K562 (cell line): Measurements from ENCODE around the gene HLA-DMB. TPM values are rescaled to one million over a fixed set of nuclear protein-coding genes. Genes with fewer than 3 reads are reported as not detected.

Experiments
- ATAC-seq: fragments of 200-7000 bp; cut with Tn5 transposase; 3 replicates; pipeline ENCODE4 v1.9.1; 2020; ENCODE audit warnings: moderate library complexity
- BruUV-seq: library from RNA; stranded (reverse); fragments of 400-500 nt; replicated peaks from 2 replicates; lab custom pipeline; 2021; lab: Mats Ljungman, UMichigan
- CTCF ChIA-PET: fragments of 300-600 bp; formaldehyde crosslinking; extraction: SDS; loops from one replicate; lab custom pipeline; 2021; ENCODE audit warnings: low intra/inter-chr PET ratio; lab: Yijun Ruan, JAX
- POLR2A ChIA-PET: fragments of 300-600, 350-650 bp; sonication (Branson Sonifier 250); formaldehyde crosslinking; extraction: SDS; loops from one replicate; lab custom pipeline; 2021; ENCODE audit warnings: antibody characterized with exemption, inconsistent platforms; lab: Yijun Ruan, JAX
- DNase-seq, 4 experiments: peaks; one replicate each; pipeline versions ENCODE4 v3.0.0 to v3.0.0-alpha.2; 2011 to 2018; ENCODE audit warnings: low spot score in 3 of 4, mixed read lengths in 3 of 4; ENCODE audit errors: extremely low read depth in 1 of 4
- FAIRE-seq: peaks from 2 replicates; lab custom pipeline; 2011; peaks lifted over from hg19 to GRCh38; lab: Jason Lieb, UNC
- H2AFZ ChIP-seq: 2 replicates; pipeline ENCODE4 v1.6.0; 2011; ENCODE audit warnings: low read depth, low read length, control low read depth, inconsistent platforms
- H3K27ac ChIP-seq: fragments of 200-600 bp; 3 replicates; pipeline ENCODE4 v1.8.0; 2011; ENCODE audit warnings: low read depth, mild to moderate bottlenecking, control low read depth, inconsistent platforms, low read length, moderate library complexity, mixed read lengths; ENCODE audit errors: extremely low read depth
- H3K27me3 ChIP-seq, 2 experiments: fragments of 300-600 bp in 1 of 2; 2 replicates in 1 of 2; 3 replicates in 1 of 2; pipeline versions ENCODE4 v1.6.0 to v1.8.0; 2011; ENCODE audit warnings: inconsistent platforms in 2 of 2, low read length in 2 of 2, mild to moderate bottlenecking in 1 of 2, mixed read lengths in 1 of 2, moderate library complexity in 1 of 2; ENCODE audit not compliant: control insufficient read depth in 2 of 2, insufficient read depth in 2 of 2
- H3K36me3 ChIP-seq: fragments of 300-600 bp; 3 replicates; pipeline ENCODE4 v1.8.0; 2011; ENCODE audit warnings: mild to moderate bottlenecking, low read length, inconsistent platforms; ENCODE audit not compliant: control insufficient read depth, insufficient read depth
- H3K4me1 ChIP-seq, 2 experiments: fragments of 200-600 bp in 1 of 2; replicated peaks in 1 of 2; 2 replicates in 1 of 2; 3 replicates in 1 of 2; pipeline versions ENCODE4 v1.5.1 to v1.8.0; 2011; ENCODE audit warnings: inconsistent platforms in 2 of 2, low read length in 2 of 2, mild to moderate bottlenecking in 1 of 2, mixed read lengths in 1 of 2, moderate library complexity in 1 of 2; ENCODE audit not compliant: control insufficient read depth in 2 of 2, insufficient read depth in 2 of 2
- H3K4me2 ChIP-seq: 2 replicates; pipeline ENCODE4 v1.6.1; 2011; ENCODE audit warnings: low read length, control low read depth, inconsistent platforms, mixed read lengths; ENCODE audit not compliant: insufficient read depth
- H3K4me3 ChIP-seq: fragments of 200-600 bp; sonication (generic), shearing (Covaris generic); 2 replicates; pipeline ENCODE4 v1.5.1; 2016; ENCODE audit warnings: control low read depth, inconsistent platforms
- H3K79me2 ChIP-seq: fragments of 200-600 bp; 3 replicates; pipeline ENCODE4 v1.8.0; 2011; ENCODE audit warnings: low read length, inconsistent platforms; ENCODE audit not compliant: control insufficient read depth, insufficient read depth
- H3K9ac ChIP-seq, 2 experiments: 2 replicates each; pipeline versions ENCODE4 v1.6.0 to v1.6.1; 2011; ENCODE audit warnings: low read depth in 2 of 2, low read length in 2 of 2, control low read depth in 1 of 2, inconsistent platforms in 1 of 2, mild to moderate bottlenecking in 1 of 2, mixed read lengths in 1 of 2; ENCODE audit not compliant: insufficient read depth in 1 of 2
- H3K9me1 ChIP-seq: one replicate; pipeline ENCODE4 v1.6.0; 2011; ENCODE audit warnings: inconsistent platforms, mild to moderate bottlenecking, low read length, moderate library complexity; ENCODE audit not compliant: control insufficient read depth, insufficient read depth
- H3K9me3 ChIP-seq: replicated peaks from 2 replicates; pipeline ENCODE4 v1.5.1; 2011; ENCODE audit warnings: low read depth, low read length, inconsistent platforms; ENCODE audit not compliant: control insufficient read depth, insufficient read depth
- H4K20me1 ChIP-seq: replicated peaks from 2 replicates; pipeline ENCODE4 v1.6.1; 2011; ENCODE audit warnings: low read length, inconsistent platforms, mixed read lengths; ENCODE audit not compliant: control insufficient read depth, insufficient read depth
- ARID1B ChIP-seq: fragments of 450-650 bp; IDR thresholded peaks from 2 replicates; pipeline ENCODE4 v1.6.1; 2016; ENCODE audit warnings: antibody characterized with exemption, mild to moderate bottlenecking, inconsistent platforms
- ARID3A ChIP-seq: IDR thresholded peaks from 2 replicates; pipeline ENCODE4 v1.6.1; 2012; ENCODE audit warnings: low read depth, low read length, improper control_type of control experiment, borderline replicate concordance
- BMI1 ChIP-seq: fragments of 150-350 bp; IDR thresholded peaks from 2 replicates; pipeline ENCODE4 v1.6.1; 2014; ENCODE audit warnings: low read length
- DDX20 ChIP-seq: fragments of 450-650 bp; IDR thresholded peaks from 2 replicates; pipeline ENCODE4 v1.6.1; 2016; ENCODE audit warnings: missing genetic modification characterization, low read depth, mild to moderate bottlenecking, missing compliant biosample characterization, moderate library complexity
- EGR1 ChIP-seq: fragments of 450-650 bp; conservative IDR thresholded peaks from 2 replicates; pipeline ENCODE4 v1.6.1; 2017; ENCODE audit warnings: mild to moderate bottlenecking
- EP300 ChIP-seq: IDR thresholded peaks from 2 replicates; pipeline ENCODE4 v1.6.1; 2012; ENCODE audit warnings: low read length, improper control_type of control experiment
- ETV1 ChIP-seq: fragments of 450-650 bp; conservative IDR thresholded peaks from 2 replicates; pipeline ENCODE4 v1.6.1; 2016; ENCODE audit warnings: missing genetic modification characterization, control low read depth, low read depth, missing compliant biosample characterization
- GABPA ChIP-seq: fragments of 200-800 bp; sonication (Bioruptor generic); conservative IDR thresholded peaks from 2 replicates; pipeline ENCODE4 v1.6.1; 2016; ENCODE audit warnings: low read depth, missing genetic modification characterization, missing compliant biosample characterization
- GTF2E2 ChIP-seq: fragments of 200-800 bp; sonication (Bioruptor generic); IDR thresholded peaks from 2 replicates; pipeline ENCODE4 v1.6.1; 2016; ENCODE audit warnings: missing genetic modification characterization, missing compliant biosample characterization
- MNT ChIP-seq, 2 experiments: fragments of 450-650 bp; conservative IDR thresholded peaks; 2 replicates each; pipeline ENCODE4 v1.6.1; 2017; ENCODE audit warnings: mild to moderate bottlenecking in 2 of 2, moderate library complexity in 2 of 2
- ZNF253 ChIP-seq: fragments of 250-450 bp; sonication (Bioruptor Pico); conservative IDR thresholded peaks from 2 replicates; pipeline ENCODE4 v1.6.1; 2021; ENCODE audit warnings: mild to moderate bottlenecking
- WGBS: fragments of 100-300 bp; shearing (Covaris generic); methylation state at CpG from one replicate; pipeline ENCODE4 v1.1.6; 2016; ENCODE audit warnings: low coverage, mixed read lengths; ENCODE audit not compliant: insufficient coverage; ENCODE audit errors: missing lambda C conversion rate; 5-methylcytosine and 5-hydroxymethylcytosine counted together
- in situ Hi-C: fragments of 300-500 bp; cut with MboI; formaldehyde crosslinking; loops from 4 replicates; pipeline ENCODE4 v1.15.0; 2018; ENCODE audit warnings: inconsistent platforms, mixed read lengths
- intact Hi-C: fragments of 100-400 bp; cut with micrococcal nuclease; formaldehyde crosslinking; loops from 2 replicates; pipeline ENCODE4 v1.14.2; 2022
- polyA plus RNA-seq, 8 experiments: library from polyadenylated mRNA; depleted of rRNA in 4 of 8; stranded (reverse) in 5 of 8; unstranded in 3 of 8; fragments of >200 nt; fragmentation: Nextera tagmentation in 2 of 8; fragmentation: Illumina TruSeq in 1 of 8; extraction: Ambion mirVana in 2 of 8; extraction: Trizol in 1 of 8; gene quantifications; 2 replicates each; pipeline versions ENCODE4 v1.2.1 to v1.2.3, GENCODE V29; 2011 to 2014; ENCODE audit warnings: inconsistent platforms in 1 of 8, missing spikeins in 1 of 8
- total RNA-seq, 7 experiments: library from RNA; depleted of rRNA in 6 of 7; stranded (reverse); fragments of >200 nt in 6 of 7; fragmentation: Illumina TruSeq in 2 of 7; extraction: Trizol in 2 of 7; gene quantifications; 2 replicates each; pipeline versions ENCODE4 v1.2.1 to v1.2.3, GENCODE V29; 2011 to 2021; ENCODE audit warnings: low replicate concordance in 1 of 7
- TF ChIP-seq, protein P1 (sequence below): IDR thresholded peaks from 2 replicates; pipeline ENCODE4 v1.6.1; 2011; ENCODE audit not compliant: insufficient read length; ENCODE audit errors: extremely low read depth
- TF ChIP-seq, protein P2 (sequence below): fragments of 450-650 bp; IDR thresholded peaks from 2 replicates; pipeline ENCODE4 v1.6.1; 2016; ENCODE audit warnings: borderline replicate concordance
- TF ChIP-seq, protein P3 (sequence below): fragments of 450-650 bp; conservative IDR thresholded peaks from 2 replicates; pipeline ENCODE4 v1.6.1; 2016; ENCODE audit warnings: missing genetic modification characterization, low read depth, mild to moderate bottlenecking, control low read depth, missing compliant biosample characterization

HLA-DMB gene
- total and polyA plus RNA-seq, 9 of the 15 experiments (the other 6 are each of a cell fraction or from before 2014, with no cell fraction given), result 0.38 TPM; not detected in 8

- Histone ChIP-seq H3K4me1 (no peaks in the 10 kb centered on the region), H3K4me3 (no peak overlapping the region), H4K20me1 (no peaks in the 10 kb centered on the region), H3K9me3 (no peaks in the 10 kb centered on the region), H2AFZ (no peak overlapping the region), H3K36me3 (no peaks in the 10 kb centered on the region), H3K79me2 (no peaks in the 10 kb centered on the region), H3K4me2 (no peak overlapping the region), H3K9me1 (no peaks in the 10 kb centered on the region), H3K27me3 (peaks cover 4 to 10% of the 10 kb centered on the region in 2 experiments; a peak in 2 of 5 replicates), H3K27ac (no peak overlapping the region), H3K9ac (no peak overlapping the region)
- BruUV-seq, result no TSS peak
- in situ Hi-C loops, result no loop called here
- ChIA-PET CTCF (interaction anchor here (0.6 kb wide), 1 partner anchor 288 kb away, joined by 3 read pairs; the partner anchor contains the start of gene SLC39A7), POLR2A (interaction anchor here (0.6 to 2.4 kb wide), 8 partner anchors 8 to 223 kb away, joined by 3 to 18 read pairs (median 3); no protein-coding TSS in a partner anchor)
- FAIRE-seq (no peak), ATAC-seq (no peak), DNase-seq (no peak)
- intact Hi-C loops, result no loop called here
- 0% methylated on average over 1 of the region's 1 CpG for WGBS
- TF ChIP-seq ETV1 (tag) (no peak), ARID1B (no peak), EGR1 (no peak), EP300 (no peak), ARID3A (no peak), DDX20 (tag) (no peak), GABPA (tag) (no peak), MNT (conservative IDR thresholded peaks at IDR 0.05) (no peak), ZNF253 (CRISPR knock-in tag) (no peak), GTF2E2 (tag) (no peak), BMI1 (no peak)
- TF ChIP-seq, protein P1, sequence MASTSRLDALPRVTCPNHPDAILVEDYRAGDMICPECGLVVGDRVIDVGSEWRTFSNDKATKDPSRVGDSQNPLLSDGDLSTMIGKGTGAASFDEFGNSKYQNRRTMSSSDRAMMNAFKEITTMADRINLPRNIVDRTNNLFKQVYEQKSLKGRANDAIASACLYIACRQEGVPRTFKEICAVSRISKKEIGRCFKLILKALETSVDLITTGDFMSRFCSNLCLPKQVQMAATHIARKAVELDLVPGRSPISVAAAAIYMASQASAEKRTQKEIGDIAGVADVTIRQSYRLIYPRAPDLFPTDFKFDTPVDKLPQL, result no peak
- TF ChIP-seq, protein P2, sequence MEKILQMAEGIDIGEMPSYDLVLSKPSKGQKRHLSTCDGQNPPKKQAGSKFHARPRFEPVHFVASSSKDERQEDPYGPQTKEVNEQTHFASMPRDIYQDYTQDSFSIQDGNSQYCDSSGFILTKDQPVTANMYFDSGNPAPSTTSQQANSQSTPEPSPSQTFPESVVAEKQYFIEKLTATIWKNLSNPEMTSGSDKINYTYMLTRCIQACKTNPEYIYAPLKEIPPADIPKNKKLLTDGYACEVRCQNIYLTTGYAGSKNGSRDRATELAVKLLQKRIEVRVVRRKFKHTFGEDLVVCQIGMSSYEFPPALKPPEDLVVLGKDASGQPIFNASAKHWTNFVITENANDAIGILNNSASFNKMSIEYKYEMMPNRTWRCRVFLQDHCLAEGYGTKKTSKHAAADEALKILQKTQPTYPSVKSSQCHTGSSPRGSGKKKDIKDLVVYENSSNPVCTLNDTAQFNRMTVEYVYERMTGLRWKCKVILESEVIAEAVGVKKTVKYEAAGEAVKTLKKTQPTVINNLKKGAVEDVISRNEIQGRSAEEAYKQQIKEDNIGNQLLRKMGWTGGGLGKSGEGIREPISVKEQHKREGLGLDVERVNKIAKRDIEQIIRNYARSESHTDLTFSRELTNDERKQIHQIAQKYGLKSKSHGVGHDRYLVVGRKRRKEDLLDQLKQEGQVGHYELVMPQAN, result no peak
- TF ChIP-seq, protein P3, sequence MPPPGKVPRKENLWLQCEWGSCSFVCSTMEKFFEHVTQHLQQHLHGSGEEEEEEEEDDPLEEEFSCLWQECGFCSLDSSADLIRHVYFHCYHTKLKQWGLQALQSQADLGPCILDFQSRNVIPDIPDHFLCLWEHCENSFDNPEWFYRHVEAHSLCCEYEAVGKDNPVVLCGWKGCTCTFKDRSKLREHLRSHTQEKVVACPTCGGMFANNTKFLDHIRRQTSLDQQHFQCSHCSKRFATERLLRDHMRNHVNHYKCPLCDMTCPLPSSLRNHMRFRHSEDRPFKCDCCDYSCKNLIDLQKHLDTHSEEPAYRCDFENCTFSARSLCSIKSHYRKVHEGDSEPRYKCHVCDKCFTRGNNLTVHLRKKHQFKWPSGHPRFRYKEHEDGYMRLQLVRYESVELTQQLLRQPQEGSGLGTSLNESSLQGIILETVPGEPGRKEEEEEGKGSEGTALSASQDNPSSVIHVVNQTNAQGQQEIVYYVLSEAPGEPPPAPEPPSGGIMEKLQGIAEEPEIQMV, result no peak
These were observed 27.9 kb downstream of the HLA-DMB start for GRCh38 chr6:32912951-32913350.
